Activated CD4-positive, CD25-positive, alpha-beta regulatory T cell treated with anti-CD3 and anti-CD28 coated beads, Interleukin-2, amount 50 U/mL, for 16 hours (primary cell): ENCODE data around the gene KIF7.

Experiments
- DNase-seq: peaks from one replicate; pipeline ENCODE4 v3.0.0-alpha.2; 2020; ENCODE audit warnings: low read depth, low spot score

The KIF7 gene

DNA sequence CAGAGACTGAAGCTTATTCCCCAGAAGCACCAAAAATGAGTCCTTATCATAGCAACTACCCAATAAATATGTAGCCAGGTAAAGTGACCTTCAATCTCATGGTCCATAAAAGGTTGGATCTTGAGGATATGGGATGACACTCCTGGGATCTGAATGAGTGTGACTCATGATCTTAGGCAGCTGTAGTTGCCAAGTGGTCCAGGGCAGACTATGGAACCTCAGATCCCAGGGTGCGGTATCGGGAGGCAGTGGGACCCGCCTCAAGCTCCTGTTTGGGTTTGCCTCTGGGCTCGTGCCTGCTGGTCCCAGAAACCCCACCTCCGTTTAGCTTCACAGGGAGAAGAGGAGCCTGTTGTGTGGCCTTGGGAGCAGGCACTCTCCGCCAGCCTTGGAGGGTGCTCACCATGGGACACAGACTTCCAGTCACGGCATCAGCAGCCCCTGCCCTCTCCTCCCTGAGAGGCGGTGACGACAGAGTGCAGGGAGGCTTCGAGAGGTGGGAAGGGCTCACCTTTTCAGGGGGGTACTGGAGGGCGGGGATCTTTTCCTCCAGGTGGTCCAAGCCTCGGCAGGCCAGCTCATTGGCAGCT is 15.8 kb upstream of the KIF7 start:
- DNase-seq, result no peak

DNA sequence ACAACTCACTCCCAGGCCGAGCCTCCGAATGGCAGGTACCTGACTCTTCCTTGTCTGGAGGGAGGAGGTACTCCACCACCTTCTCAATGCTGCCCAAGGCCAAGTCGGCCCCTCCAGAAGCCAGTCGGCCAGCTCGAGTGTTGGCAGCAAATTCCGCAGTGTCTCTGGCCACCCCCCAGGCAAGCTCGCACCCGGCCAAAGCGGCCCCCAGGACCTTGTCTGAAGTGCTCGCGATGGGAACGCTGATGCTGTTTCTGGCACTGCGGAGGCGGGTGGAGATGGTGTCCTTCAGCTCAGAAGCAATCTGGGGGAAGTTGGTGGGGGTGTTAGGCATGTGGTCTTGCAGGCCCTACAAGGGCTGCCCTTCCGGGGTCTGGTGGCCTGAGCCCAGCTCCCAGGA is 14.7 kb upstream of the KIF7 start:
- DNase-seq, result no peak

DNA sequence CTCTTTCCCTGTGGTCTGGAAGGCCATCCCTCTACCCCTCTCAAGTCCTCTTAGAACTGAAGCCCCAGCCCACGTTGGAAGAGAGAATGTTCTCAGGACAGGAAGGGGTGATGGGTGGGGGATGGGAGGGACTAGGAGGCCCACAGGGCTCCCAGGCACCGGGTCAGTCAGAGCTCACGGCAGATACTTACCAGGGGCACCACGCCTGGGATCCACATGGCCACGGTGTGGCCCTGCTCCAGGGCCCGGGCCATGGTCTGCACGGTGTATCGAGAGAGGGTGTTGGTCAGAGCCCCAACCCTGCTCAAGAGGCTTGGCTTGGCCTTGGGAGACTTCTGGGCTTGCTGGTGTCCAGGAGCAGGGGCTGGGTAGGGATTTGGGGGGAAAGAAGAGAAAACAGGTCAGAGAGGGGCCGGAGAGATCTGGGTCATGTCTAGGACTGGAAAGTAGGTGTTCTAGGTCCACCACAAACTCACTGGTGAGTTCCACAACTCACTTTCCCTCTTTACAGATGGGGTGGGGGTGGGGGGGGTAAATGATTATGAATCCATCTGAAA is 14.1 kb upstream of the KIF7 start:
- DNase-seq, result no peak

DNA sequence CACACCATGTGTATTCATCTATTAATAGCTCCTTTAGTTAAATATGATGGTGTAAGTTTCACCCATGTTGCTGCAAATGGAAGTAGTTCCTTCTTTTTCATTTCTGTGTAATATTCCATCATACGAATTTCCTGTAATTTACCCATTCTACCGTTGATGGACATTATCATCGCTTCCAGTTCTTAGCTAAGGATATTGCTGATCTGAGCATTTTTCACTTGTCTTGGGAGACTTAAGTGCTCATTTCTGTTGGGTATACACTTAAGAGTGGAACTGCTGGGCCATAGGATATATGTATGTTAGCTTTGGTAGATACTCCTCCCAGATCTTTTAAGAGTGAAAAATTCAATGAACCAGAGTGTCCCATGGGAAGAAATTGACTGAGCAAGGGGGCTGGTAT is 12.9 kb upstream of the KIF7 start:
- no peak for DNase-seq

DNA sequence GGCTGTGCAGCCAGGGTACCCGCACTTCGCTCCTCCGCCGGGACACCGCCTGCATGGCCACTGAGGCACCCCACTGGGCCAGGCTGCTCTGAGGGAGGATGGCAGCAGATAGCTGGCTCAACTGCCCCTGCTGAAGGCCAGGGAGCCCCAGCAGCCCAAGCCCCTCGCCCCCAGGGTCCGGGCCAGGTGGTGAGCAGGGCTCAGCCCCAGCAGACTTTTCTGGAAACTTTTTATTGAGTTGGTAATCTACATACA is 12.4 kb upstream of the KIF7 start:
- DNase-seq, result no peak

DNA sequence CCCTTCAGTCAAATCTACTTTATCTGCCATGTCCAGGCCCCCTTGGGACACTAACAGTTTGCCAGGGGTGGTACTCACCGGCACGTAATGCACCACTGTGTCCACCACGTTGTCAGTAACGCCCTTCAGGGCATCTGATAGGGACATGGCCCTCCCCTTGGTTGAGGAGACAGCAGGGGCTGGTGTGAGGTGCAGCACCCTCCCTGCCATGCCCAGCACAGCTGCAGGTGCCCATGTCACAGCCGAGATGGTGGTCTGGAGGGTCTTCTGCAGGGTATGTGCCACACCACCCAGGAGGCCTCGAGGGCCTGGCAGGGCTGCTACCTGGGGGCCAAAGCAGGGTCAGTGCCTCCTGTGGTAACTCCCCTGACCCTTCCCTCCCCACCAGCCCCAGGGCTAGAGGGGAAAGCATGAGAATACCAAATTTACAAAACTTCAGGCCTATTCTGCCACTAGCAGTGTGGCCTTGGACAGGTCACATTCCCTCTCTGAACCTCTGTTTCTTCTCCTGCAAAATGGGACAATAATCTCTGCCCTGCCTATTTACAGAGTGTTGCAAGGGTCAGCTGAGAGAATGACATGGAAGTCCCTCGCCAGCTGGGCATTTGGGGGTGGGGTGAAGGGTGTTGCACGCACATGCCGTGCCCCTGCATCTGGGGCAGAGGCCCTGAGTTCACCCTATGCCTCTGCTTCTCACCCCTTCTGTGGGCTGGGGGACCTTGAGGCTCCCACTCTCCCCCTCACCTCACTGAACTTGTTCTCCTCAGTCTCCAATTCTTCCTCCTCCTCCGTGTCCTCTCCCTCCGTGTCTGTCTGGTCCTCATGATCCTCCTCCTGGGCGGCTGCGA is 11.8 kb upstream of the KIF7 start:
- DNase-seq, result no peak

DNA sequence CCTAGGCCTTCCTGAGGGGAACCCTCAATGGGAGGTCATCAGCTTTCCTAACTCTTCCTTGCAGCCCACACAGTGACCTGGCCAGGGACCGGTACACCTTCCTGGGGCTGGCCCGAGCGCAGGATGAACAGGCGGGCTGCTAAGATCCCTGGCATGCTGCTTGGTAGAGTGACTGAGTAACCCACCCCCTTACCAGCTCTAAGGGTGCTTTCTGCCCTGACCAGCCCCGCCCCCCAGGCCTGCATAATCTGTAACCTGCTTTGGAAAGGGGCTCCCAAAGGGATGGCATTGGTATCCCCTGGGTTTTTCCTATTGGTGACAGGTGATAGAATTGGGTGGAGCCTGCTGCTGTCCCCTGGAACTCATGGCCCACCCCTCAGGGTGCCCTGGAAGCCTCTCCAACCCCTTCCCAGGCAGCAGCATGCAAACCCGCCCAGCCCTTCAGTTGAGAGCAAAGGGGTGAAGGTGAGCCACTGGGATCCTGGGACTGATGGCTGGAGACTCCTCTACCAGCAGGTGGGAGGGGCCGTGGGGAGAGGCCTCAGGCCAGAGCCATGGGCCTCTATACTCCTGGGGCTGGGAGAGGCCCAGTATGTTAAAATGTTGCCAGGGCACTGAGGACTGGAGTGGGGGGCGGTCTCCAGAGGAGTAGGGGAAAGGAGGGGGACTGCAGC is 11.1 kb upstream of the KIF7 start:
- no peak for DNase-seq

DNA sequence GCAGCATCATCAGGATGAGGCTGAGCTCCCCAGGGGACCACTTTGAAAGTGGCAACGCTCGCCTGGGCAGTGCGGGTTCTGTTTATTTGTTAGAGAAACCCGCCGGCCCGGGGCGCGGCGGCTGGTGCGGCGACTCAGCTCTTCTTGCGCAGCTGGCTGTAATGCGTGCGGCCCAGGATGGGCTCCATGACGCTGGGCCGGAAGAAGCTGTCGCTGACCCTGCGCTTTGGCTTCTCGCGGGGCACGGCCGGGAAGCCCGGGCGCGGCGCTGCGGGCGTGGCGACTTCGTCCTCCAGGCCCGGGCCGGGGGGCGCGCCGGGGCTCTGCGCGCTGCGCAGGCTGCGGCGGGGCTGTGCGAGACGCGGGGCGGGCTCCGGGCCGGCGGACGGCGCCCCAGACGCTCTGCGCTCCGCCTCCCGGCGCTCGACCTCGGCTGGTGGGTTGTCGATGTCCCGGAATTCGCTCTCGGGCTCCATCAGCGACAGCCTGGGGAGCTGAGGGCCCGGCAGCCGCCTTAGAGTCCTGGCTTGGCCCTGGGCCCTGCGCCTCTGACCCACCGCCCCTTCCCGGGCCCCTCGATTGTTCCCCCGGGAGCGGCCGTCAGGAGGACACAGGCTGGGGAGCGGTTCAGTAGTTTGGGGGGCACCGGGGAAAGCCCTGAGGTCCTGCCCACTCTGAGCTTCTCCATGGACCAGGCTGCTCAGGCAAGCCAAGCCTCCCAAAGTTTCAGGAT is 10.3 kb upstream of the KIF7 start:
- no peak for DNase-seq

DNA sequence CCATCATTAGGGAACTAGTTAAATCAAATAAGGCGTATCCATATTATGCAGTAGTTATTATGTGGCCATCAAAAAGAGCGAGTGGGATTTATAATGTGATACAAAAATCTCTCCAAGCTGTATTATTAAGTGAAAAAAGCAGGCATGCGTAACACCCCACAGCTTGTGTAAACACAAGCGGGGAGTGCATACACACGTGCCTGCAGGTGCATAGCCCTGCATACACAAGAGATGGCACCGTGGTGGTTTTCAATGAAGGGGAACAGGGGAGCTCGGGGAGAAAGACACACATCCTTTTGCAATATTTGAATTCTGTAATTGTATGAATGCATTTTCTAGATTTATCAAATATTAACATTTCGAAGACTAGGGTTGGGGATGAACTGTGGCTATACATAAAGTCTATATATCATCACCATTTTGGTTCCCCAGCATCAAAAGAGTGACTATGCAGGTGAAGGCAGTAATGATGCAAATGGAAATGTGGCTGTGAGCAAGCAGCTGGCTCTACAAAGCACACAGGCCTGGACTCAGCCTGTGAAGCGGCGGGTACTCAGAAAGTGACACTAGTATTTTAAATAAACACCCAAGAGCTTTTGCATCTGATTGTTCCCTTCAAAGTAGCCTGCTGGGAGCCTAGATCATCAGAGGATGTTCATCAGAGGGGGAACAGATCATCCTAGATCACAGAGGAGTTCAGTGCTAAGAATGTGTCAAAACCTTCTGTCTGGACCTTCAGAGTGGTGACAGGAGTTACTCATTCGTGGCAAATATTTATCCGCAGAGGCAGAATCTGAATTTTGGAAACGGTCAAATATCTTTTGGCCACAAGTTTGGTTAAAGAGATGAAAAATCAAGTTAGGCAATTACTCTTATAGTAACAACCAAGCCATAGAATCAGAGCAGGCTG is 9.4 kb upstream of the KIF7 start:
- no peak for DNase-seq

DNA sequence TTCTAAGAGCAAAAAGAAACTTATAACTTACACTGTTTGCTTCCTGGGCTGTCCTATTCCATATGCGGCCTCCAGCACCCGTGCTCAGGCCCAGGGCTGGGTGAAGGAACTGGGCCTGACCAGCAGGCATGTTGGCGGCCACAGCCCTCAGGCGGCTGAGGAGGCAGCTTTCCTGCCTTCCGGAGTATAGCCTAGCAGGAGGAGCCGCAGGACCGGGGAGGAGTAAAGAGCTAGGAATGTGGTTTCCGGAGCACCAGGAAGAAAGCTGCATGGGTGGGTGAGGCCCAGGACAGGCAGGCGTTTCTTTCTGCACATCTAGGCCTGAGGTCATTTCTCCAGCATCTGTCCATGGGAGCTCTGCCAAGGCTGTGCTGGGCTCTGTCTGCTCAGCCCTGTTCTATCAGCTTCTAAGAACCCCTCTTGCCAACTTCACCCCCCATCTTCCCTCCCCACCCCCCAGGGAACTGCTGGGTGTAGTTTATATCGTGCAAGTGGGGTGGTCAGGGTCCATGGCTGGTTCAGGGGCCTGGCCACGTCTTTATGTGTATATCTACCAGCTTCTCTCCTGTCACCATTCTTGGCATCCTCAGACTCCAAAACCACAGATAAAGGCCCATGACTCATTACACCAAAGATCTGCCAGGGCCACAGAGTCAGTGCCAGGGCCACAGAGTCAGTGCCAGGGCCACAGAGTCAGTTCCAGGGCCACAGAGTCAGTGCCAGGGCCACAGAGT is 7.8 kb upstream of the KIF7 start:
- no peak for DNase-seq

DNA sequence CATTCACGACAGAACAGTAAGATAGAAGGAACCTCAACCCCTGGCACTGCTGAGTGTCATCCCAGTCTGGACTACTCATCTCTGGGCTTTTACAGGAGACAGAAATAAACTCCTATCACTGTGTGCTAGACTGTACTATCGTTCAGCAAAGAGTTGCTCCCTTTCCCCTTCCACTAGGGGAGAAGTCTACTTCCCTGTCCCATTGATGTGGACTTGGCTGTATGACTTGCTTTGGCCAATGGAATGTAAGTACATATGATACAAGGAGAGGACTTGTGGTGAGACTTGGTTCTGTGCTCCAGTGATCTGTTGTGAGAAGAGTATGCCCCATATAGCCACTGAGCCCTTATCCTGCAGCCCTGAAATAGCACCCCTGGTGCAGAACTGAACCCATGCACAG is 5.3 kb upstream of the KIF7 start:
- DNase-seq, result no peak

DNA sequence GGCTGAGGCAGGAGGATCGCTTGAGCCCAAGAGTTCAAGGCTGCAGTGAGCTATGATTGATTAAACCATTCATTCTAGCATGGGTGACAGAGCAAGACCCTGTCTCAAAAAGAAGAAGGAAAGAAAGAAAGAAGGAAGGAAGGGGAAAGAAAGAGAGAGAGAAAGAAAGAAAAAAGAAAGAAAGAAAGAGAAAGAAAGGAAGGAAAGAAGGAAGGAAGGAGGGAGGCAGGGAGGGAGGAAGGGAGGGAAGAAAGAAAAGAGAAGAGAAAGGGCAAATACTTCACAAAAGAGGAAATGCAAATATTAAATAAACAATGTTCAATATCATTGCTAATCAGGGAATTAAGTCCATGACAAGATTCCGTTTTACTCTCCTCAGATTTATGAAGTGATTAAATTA is 4.0 kb upstream of the KIF7 start:
- no peak for DNase-seq

DNA sequence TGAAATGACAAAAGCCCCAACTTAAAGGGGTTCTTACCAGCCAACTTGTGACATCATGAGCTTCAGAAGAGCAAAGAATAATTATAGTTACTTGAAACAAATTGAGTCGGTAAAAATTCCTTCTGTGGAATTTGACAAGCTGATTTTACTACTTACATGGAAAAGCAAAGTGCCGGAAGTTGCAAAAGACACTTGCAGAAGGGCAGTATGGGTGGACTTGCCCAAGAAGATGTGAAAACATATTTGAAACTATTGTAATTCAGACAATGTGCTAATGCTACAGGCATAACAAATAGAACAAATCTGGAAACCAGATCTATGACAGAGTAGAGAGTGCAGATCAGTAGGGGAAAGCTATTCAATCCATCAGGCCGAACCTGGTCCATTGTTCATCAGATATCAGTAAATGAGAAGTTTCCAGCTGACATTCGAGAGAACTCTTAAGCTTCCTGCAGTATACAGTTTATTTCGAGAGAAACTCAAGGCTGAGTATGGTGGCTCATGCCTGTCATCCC is 2.5 kb upstream of the KIF7 start:
- no peak for DNase-seq

DNA sequence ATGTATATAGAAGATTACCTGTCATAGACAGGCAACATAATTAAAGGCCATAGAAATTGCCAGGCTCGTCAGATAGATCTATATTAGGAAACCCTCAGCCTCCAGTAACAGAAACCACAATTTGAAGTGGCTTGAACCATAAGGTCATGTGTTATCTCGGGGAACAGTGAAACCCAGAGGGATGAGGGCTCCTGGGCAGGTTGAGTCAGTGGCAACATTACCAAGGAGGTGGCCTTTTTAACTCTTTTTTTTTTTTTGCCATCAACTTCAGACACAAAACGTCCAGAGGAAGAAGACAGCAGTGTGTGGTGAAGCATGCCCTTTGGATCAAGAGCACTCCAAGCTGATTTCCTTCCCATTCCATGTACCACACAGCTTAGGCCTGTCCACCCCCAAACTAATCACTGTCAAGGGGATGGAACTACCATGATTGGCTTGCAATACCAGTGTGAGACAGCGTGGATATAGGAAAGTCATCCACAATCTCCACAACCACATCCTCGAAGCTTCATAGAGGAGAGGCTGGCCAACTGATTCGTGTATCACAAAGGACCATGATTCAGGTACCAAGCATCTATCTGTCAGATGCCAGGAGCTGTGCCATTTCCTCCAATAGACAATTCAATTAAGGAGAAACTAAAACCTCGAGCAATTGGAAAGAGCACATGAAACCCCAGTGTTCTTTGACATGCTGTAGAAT is 999 bp upstream of the KIF7 start:
- DNase-seq, result no peak

DNA sequence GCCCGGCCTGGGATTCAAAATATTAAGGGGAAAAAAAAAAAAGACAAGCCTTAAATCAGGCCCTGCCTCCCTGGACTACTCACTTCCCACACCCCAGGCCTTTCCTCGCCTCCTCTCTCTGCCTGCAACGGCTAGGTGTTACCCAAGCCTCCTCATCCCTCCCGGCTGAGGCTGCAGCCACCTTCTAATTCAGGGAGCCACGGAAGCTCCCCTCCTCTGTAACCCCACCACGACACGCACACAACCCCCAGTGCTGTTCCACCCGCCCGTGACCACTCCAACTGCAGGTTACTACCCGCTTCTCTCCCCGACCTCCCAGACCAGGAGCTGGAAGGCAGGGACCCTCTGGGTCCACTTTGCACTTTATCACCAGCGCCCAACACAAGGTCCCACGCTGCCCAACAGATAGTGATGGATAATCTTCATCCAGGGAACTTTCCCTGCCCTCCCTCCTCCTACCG is 936 bp downstream of the KIF7 start:
- DNase-seq, result no peak

DNA sequence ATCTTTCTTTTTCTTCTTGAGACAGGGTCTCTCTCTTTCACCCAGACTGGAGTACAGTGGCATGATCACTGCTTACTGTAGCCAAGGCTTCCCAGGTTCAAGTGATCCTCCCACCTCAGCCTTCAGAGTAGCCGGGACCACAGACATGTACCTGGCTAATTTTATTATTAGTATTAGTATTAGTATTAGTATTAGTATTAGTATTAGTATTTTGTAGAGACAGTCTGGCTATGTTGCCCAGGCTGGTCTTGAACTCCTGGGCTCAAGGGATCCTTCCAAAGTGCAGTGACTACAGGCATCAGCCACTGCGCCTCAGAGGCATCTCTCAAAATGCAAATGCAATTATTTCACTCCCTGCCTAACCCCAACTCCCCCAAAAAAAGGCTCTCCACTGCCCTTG is 1.7 kb downstream of the KIF7 start:
- DNase-seq, result no peak

DNA sequence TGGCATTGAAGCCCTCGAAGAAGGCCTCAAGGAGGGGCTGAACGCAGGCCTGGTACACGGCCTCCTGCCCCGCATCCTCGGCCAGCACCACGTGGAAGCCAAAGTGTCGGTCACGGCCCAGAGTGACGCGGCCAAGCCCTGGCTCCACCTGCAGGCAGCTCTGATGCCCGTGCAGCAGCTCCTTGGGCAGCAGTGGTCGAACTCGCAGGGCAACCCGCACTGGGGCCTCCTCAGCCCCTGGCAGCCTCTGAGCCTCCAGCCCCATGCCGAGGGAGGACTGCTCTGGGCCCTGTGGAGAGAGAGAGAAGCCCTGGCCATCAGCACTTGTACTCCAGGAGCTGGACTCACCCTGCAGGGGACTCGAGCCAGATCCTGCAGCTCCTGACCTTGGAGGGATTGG is 2.6 kb downstream of the KIF7 start:
- DNase-seq, result no peak

DNA sequence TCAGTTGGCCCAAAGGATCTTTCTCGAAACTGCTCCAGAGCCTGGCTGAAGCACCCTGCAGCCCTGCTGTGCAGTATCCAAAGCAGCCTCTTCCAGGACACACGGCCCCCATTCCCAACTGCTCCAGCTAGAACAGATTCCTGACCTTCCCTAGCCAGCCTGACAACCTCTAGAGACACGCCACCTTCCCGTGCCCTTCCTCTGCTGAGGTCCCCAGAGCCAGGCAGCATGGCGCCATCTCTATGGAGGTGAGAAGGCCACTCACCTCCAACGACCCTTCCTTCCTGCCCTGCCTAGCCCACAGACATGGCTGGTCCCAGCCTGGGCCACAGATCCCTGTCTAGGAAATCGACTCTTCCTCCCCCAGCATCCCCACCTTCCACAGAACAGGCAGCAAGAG is 3.1 kb downstream of the KIF7 start:
- no peak for DNase-seq

DNA sequence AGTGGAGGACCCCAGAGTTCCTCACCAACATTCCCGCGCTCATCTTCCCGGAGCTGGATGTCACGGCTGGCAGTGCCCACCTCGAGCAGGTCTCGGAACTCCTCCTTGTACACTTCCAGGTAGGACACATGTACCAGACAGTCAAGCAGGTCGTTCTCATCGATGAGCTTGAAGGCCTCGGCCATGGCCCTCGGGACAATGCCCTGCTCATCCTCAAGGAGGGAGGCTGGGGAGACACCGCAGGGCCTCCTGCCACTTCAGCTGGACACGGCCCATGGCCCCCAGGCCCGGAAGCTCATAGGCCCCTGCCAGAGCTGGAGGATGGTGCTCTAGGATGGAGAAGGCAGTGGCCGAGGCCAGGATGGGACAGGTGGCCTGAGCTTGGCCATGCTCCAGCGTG is 5.6 kb downstream of the KIF7 start:
- DNase-seq, result no peak
